Epithelial cell of prostate (primary cell): ENCODE results near the gene PSMB2.
"Not testable (repeated sequence)": the region's sequence is repeated elsewhere in the genome, so short reads cannot be mapped to it uniquely, and the experiment has no call there.

ENCODE experiments used
- DNase-seq: peaks from one replicate; pipeline ENCODE4 v3.0.0-alpha.2; 2011; ENCODE audit warnings: low read depth, low spot score
- H3K27ac ChIP-seq: fragments of 450-650 bp; 2 replicates; pipeline ENCODE4 v1.5.1; 2017; ENCODE audit warnings: mild to moderate bottlenecking

PSMB2 gene

DNA sequence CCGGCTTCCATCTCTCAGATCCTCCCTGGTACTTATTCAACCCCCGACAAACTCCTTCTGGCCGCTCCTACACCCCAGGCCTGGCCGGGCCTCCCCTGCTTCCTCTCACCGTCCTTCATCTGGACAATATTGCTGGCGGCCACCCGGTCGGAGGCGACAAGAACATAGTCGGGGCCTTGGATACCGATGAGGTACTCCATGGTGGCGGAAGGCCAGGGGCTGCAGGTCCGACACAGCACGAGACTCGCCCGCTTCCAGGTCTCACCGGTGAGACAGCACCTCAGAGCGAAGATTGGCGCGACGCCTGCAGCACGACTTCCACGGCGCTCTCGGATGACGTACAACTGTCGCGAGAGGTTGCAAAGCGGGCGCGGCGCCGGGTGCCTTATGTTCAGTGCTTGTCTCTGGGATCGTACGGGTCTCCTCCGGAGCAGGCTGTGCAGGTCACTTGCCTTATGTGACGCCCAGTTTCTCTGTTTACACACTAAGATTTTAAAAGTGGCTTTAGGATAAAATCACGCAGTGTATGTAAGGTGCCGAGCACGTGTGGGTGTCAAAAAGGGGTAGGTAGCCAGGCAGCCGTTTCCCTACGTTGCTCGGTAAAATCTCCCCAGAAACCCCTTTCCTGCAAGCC lies at the start of gene PSMB2:
Gene PSMB2, minus strand, starts transcription at position 294 of the 634 bp plus-strand sequence. Its CDS starts 94 bp downstream, at position 200.
- peak; percentile 86 for DNase-seq
- H3K27ac ChIP-seq, result peak within 1 kb of the TSS; percentile 92

DNA sequence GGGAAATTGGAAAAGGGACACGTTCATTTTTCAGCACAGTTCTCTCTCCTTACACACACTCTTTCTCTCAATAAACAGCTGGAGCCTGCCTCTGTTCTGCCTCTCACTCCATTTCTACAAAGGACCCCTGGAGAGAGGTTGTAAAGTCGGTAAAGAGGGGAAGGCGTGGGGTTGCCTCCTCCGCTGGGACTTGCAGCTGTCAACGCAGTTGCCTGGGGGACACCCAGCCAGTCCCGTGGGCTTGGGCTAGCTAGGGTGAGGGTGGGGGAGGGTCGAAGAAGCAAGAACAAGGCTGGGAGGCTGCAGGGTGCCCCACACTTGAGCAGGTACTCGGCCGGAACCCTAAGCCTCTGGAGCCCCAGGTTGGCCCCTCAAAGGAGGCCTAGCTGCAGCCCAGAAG lies 49.8 kb upstream of the PSMB2 start:
- no peak for DNase-seq
- no peak overlapping the region for H3K27ac ChIP-seq

DNA sequence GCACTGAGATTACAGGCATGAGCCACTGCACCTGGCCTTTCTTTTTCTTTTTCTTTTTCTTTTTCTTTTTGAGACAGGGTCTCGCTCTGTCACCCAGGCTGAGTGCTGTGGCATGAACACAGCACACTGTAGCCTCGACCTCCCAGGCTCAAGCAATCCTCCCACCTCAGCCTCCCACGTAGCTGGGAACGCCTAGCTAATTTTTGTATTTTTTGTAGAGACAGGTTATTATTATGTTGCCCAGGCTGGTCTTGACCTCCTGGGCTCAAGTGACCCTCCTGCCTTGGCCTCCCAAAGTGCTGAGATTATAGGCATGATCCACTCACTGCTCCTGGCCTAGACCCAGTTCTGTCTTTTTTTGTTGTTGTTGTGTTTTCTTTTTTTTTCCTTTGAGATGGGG lies 48.8 kb upstream of the PSMB2 start:
- H3K27ac ChIP-seq, DNase-seq: not testable (repeated sequence)

GRCh38 chr1:35688161-35688560 lies 46.8 kb upstream of the PSMB2 start:
- no peak overlapping the region for H3K27ac ChIP-seq
- DNase-seq, result no peak

DNA sequence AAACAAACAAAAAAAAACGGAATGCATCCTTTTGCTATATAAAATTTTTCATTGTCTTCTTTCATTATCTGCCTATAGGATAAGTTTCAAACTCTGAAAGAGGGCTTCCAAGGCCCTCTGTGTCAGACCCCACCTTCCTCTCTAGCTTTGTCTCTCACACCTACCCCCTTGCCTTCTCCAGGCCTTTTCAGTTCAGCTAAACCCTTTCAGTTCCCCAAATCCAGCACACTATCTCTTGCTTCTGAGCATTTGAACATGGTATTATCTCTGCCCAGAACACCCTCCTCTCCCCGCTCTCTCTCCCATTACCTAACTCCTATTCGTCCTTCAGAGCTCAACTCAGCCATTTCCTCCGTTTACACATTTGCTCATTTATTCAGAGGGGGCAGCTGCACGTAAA lies 41.7 kb upstream of the PSMB2 start:
- no peak overlapping the region for H3K27ac ChIP-seq
- DNase-seq, result no peak

GRCh38 chr1:35680271-35680670 lies 38.9 kb upstream of the PSMB2 start:
- no peak for DNase-seq
- no peak overlapping the region for H3K27ac ChIP-seq

GRCh38 chr1:35675773-35676172 lies 34.4 kb upstream of the PSMB2 start:
- no peak overlapping the region for H3K27ac ChIP-seq
- no peak for DNase-seq

DNA sequence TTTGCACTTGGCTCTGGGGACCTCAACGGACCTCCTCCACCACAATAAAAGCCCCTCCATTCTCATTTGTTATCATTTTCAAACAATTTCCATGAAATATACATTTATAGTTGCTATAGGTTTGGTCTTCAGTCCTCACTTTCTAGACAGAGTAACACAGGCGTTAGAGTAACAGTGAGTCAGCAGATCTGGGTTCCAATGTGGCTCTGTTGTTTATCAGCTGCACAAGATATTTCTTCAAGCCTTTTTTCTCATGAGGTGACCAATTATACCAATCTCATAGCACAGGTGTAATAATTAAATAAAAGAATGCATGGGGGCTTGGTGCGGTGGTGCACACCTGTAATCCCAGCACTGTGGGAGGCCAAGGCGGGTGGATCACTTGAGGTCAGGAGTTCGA lies 32.8 kb upstream of the PSMB2 start:
- H3K27ac ChIP-seq, result no peak overlapping the region
- no peak for DNase-seq

GRCh38 chr1:35672116-35672515 lies 30.8 kb upstream of the PSMB2 start:
- DNase-seq, result no peak
- no peak overlapping the region for H3K27ac ChIP-seq

DNA sequence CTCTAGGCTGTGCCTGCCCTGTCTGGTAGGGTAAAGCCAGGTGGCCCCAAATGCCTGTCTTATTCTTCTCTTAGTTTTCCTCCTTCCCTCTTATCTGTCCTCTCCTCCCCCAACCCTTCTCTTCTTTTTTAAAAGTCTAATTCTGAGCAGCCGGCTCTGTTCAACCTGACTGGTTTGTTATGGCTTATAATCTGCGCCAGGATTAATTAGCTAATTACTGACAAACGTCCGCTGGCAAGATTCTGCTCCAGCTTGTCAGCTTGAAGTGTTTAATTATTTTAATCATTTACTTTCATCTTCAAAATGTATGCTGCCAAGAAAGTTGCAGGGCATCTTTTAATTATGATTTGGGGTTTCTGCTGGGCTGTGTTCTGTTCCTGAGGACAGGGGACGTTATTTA lies 27.2 kb upstream of the PSMB2 start:
- H3K27ac ChIP-seq, result no peak overlapping the region
- no peak for DNase-seq

DNA sequence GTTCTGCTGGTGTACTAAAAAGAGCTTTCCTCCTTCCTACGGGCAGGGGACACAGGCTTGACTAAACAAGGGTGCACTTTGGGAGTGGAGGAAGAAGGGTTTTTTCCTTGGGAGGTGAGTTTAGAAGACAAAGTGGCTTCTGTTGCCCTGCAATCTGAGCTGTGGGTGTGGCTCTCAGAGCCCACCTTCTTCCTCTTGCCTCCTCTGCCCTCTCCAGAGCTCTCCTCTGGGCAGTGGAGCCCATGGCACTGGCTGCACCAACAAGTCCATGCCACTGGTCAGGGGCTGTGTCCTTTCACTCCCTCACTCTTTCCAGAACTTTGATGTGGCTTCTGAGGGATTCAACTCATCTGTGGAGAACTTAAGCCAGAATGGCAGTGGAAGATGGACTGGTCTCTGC lies 25.6 kb upstream of the PSMB2 start:
- no peak for DNase-seq
- no peak overlapping the region for H3K27ac ChIP-seq

DNA sequence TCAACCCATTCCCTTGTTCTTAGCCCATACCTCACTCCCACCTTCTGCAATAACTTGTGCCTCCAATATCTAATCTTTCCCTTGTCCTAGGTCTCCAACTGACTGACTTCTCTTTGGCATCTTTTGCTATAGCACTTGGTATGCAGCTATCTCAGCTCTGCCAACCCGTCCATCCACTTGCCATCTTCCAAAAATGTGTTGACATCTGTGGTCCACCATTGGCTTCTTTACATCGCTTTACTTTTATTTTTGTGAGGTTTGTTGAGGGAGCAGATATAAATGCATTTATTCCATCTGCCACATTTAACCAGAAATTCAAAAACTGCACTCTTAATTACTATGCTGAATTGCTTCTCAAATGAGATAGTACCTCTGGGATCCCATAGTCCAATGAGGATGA lies 24.9 kb upstream of the PSMB2 start:
- H3K27ac ChIP-seq, result no peak overlapping the region
- DNase-seq, result no peak

GRCh38 chr1:35663434-35663833 lies 22.1 kb upstream of the PSMB2 start:
- DNase-seq, result no peak
- H3K27ac ChIP-seq, result no peak overlapping the region

- DNase-seq, result no peak
- no peak overlapping the region for H3K27ac ChIP-seq
These were observed 20.1 kb upstream of the PSMB2 start for GRCh38 chr1:35661474-35661795.

DNA sequence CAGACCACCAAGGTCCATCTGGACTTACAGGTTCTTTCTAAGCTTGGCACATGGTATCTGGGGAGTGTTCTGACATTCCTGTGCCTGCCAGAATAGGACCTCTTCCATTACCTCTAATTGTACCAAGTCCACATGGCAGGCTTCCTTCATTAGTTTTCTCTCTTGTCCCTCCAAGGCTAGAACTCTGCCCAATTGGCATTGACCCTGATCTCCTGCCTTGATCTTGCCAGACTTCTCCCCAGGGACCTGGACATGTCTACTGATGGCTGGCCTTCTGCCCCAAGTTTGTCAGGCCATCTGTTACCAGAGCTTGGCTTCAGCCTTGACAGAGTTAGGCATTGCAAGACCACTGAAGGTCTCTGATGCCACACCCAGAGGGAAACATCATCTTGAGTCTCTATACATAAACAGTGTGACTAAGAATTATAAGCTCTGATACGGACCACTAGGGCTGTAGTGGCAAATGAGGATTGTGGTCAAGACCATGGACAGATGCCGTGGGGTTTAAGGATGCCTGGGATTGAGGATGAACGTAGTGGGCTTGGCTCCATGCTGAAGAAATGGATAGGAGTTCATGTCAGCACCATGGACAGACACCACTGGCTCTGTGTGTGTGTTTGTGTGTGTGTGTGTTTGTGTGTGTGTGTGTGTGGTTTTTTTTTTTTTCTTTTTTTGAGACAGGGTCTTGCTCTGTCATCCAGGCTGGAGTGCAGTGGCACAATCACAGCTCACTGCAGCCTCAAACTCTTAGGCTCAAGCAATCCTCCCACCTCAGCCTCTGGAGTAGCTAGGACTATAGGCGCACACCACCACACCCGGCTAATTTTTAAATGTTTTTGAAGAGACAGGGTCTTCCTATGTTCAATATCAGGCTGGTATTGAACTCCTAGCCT lies 19.5 kb upstream of the PSMB2 start:
- H3K27ac ChIP-seq, result no peak overlapping the region
- DNase-seq, result no peak

DNA sequence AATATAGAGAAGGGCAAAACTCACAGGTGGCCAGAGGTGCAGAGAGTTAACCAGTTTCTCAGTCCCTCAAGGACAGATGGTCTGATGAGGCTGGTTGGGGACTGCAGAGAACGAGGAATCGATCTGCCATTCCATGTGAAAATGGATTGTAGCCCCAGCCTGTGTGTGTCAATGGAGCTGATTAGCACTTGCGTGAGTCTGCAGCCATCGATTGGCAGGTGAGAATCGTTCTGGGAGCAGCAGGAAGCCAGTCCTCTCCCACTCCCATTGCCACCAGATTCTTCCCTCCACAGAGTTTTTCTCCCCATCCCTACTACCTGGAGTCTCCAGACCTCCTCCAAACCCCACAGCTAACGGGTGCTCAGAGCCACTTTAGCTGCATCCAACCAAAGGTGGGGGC lies 18.3 kb upstream of the PSMB2 start:
- DNase-seq, result no peak
- no peak overlapping the region for H3K27ac ChIP-seq

- no peak overlapping the region for H3K27ac ChIP-seq
- no peak for DNase-seq
These were observed 16.5 kb upstream of the PSMB2 start for GRCh38 chr1:35657851-35658250.

- DNase-seq, result no peak
- H3K27ac ChIP-seq, result no peak overlapping the region
These were observed 15.5 kb upstream of the PSMB2 start for GRCh38 chr1:35656863-35657232.

GRCh38 chr1:35656148-35656862 lies 15.0 kb upstream of the PSMB2 start:
- DNase-seq, result no peak
- no peak overlapping the region for H3K27ac ChIP-seq

DNA sequence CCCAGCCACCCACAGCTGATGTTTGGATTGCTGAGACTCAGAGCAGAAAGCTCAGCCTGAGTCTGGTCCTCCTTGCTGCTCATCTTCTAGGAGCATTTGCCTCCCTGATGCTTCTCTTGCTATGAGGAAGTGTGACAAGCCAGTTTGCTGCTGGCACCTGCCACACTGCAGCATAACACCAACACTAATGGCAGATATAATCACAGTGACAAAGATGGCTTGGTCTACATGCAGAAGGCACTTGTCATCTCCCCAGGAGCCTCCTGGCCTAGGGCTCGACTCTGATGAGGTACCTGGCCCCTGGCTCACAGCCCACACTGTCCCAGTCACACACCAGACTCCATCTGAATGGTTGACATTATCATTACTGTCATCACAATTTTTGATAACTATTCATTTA lies 13.9 kb upstream of the PSMB2 start:
- no peak for DNase-seq
- H3K27ac ChIP-seq, result no peak overlapping the region

DNA sequence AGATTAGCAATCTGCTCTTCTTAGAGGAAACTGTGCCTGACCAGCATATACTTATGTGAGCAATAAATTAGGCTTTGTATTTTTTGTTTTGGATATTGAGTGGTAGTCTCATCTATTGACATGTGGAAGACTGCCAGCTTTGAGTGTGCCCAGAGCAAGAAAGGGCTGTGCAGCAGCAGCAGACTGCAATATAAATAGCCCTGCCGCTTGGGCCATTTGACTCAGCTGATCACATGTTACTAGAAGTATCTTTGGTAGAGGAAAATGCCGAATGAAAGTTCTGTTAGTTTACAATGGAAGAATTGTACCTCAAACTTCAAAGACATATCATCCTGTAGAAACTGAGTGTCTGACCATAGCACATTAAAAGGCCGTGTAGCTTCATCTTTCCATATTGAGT lies 9.1 kb upstream of the PSMB2 start:
- no peak for DNase-seq
- no peak overlapping the region for H3K27ac ChIP-seq
